ENCODE measurements around the gene TNFSF8. TPM values are rescaled to one million over a fixed set of nuclear protein-coding genes. Genes with fewer than 3 reads are reported as not detected.

Gene TNFSF8
- total RNA-seq, 2 donors from 2014 or later, result 0.88 to 0.91 TPM

- Histone ChIP-seq H3K4me3 (no peak overlapping the region), H3K4me1 (no peaks in the 10 kb centered on the region), H3K36me3 (no peaks in the 10 kb centered on the region), H3K9me3 (no peaks in the 10 kb centered on the region), H3K27me3 (no peaks in the 10 kb centered on the region), H3K9ac (ENCODE audit: low read depth in 2 of 2, low read length in 2 of 2) (no peak overlapping the region), H3K27ac (no peak overlapping the region)
- intact Hi-C loops (cut with DNase I), result no loop called here
- TF ChIP-seq, protein P1, sequence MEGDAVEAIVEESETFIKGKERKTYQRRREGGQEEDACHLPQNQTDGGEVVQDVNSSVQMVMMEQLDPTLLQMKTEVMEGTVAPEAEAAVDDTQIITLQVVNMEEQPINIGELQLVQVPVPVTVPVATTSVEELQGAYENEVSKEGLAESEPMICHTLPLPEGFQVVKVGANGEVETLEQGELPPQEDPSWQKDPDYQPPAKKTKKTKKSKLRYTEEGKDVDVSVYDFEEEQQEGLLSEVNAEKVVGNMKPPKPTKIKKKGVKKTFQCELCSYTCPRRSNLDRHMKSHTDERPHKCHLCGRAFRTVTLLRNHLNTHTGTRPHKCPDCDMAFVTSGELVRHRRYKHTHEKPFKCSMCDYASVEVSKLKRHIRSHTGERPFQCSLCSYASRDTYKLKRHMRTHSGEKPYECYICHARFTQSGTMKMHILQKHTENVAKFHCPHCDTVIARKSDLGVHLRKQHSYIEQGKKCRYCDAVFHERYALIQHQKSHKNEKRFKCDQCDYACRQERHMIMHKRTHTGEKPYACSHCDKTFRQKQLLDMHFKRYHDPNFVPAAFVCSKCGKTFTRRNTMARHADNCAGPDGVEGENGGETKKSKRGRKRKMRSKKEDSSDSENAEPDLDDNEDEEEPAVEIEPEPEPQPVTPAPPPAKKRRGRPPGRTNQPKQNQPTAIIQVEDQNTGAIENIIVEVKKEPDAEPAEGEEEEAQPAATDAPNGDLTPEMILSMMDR (IDR thresholded peaks at IDR 0.05), result no peak
- DNase-seq, result no peak
Observed at GRCh38 chr9:114936581-114936980, 6.2 kb upstream of the TNFSF8 start.

DNA sequence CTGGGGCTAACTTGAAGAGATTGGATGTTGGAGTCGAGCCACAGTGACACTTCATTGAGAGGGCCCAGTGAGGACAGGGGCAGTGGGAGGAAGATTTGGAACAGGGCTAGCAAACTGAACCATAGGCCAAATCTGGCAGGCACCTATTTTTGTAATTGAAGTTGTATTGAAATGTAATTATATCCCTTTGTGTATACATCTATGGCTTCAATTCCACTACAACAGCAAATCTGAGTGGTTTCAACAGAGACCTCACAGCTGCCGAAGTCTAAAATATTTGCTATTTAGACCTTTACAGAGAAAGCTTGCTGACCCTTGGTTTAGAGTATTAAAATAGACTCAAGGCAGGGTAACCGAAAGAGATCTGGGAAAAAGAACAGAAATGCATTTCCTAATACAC is 4.7 kb upstream of the TNFSF8 start:
- TF ChIP-seq, protein P1 (IDR thresholded peaks at IDR 0.05), result no peak
- Histone ChIP-seq H3K36me3 (no peaks in the 10 kb centered on the region), H3K4me3 (no peak overlapping the region), H3K27ac (no peak overlapping the region), H3K27me3 (no peaks in the 10 kb centered on the region), H3K9me3 (no peaks in the 10 kb centered on the region), H3K4me1 (no peaks in the 10 kb centered on the region), H3K9ac (ENCODE audit: low read depth in 2 of 2, low read length in 2 of 2) (no peak overlapping the region)
- DNase-seq, result no peak
- intact Hi-C loops (cut with DNase I), result no loop called here

- Histone ChIP-seq H3K27me3 (no peaks in the 10 kb centered on the region), H3K9ac (ENCODE audit: low read depth in 2 of 2, low read length in 2 of 2) (no peak overlapping the region), H3K9me3 (no peaks in the 10 kb centered on the region), H3K27ac (no peak overlapping the region), H3K4me1 (no peaks in the 10 kb centered on the region), H3K36me3 (no peaks in the 10 kb centered on the region), H3K4me3 (no peak overlapping the region)
- intact Hi-C loops (cut with DNase I), result no loop called here
- TF ChIP-seq, protein P1 (IDR thresholded peaks at IDR 0.05), result no peak
- no peak for DNase-seq
Observed at GRCh38 chr9:114932502-114932901, 2.1 kb upstream of the TNFSF8 start.

DNA sequence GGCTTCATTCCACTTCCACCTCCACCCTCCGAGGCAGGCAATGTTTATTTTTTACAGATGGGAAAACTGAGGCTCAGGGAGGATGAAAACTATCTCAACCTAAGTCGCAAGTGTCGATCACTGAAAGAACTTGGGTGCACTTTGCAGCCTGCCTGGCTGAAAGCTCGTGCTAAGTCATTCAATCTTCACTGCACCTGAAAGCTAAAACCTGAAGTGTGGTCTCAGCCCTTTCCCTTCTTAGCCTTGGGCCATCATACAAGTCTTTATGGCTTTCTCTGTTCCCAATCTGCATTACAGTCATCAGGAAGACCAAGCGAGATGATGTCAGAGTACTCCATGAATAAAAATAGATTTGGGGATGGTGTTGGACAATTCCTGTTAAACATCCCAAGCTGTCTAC is 1.0 kb upstream of the TNFSF8 start:
- intact Hi-C loops (cut with DNase I), result no loop called here
- H3K9ac ChIP-seq (ENCODE audit: low read depth in 2 of 2, low read length in 2 of 2), result no peak overlapping the region
- H3K27ac ChIP-seq, result no peak overlapping the region
- H3K9me3 ChIP-seq, result no peaks in the 10 kb centered on the region
- no peaks in the 10 kb centered on the region for H3K27me3 ChIP-seq
- H3K36me3 ChIP-seq, result no peaks in the 10 kb centered on the region
- no peak for DNase-seq
- no peak overlapping the region for H3K4me3 ChIP-seq
- TF ChIP-seq, protein P1 (IDR thresholded peaks at IDR 0.05), result no peak
- no peaks in the 10 kb centered on the region for H3K4me1 ChIP-seq

DNA sequence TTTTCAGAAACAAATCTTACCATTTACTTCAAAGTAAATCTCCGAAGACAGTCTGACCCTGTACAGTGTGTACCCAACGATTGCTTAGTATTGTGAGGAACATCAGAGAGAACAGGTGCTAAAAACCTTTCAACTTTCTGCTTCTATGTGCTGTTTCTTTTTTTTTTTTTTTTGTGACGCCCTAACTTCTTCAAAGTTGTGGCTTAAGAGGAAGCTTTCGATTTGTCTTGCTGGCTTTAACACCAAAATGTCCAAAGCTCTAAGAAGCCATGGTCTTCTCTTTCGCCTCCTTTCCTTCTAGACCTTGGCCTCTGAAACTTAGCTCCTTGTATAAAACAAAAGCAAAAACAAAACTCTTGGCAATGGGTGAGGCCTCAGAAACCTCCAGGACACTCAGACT is 1.2 kb downstream of the TNFSF8 start:
- Histone ChIP-seq H3K36me3 (no peaks in the 10 kb centered on the region), H3K4me3 (no peak overlapping the region), H3K27ac (peak overlapping the region; percentile 23), H3K9me3 (no peaks in the 10 kb centered on the region), H3K4me1 (no peaks in the 10 kb centered on the region), H3K27me3 (no peaks in the 10 kb centered on the region), H3K9ac (ENCODE audit: low read depth in 2 of 2, low read length in 2 of 2) (no peak overlapping the region)
- DNase-seq, result no peak
- intact Hi-C loops (cut with DNase I), result no loop called here
- TF ChIP-seq, protein P1 (IDR thresholded peaks at IDR 0.05), result no peak

DNA sequence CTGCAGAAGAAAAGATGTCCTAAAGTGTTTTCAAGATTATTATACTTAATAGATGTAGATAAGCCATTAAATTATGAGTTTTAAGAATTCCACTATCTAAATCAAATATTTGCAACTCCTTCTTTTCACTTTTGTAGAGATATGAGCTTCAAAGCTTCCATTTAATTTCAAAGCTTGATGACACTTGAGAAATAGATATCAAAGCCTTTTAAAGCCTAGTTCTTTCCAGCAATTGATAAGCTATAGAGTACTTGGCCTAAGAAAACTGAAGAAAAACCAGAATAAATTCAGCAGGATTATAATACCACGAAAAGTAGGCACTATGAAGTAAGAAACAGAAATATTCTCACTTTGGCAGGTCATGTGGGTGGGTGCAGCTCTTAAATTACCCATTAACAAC is 1.7 kb downstream of the TNFSF8 start:
- Histone ChIP-seq H3K9me3 (no peaks in the 10 kb centered on the region), H3K9ac (ENCODE audit: low read depth in 2 of 2, low read length in 2 of 2) (no peak overlapping the region), H3K27ac (peak overlapping the region; percentile 23), H3K4me3 (peak overlapping the region; percentile 9), H3K27me3 (no peaks in the 10 kb centered on the region), H3K4me1 (no peaks in the 10 kb centered on the region), H3K36me3 (no peaks in the 10 kb centered on the region)
- intact Hi-C loops (cut with DNase I), result no loop called here
- DNase-seq, result no peak
- TF ChIP-seq, protein P1 (IDR thresholded peaks at IDR 0.05), result no peak

Data from colonic mucosa (tissue), 4 donors.